H1 (cell line): ENCODE data around the gene NDEL1. TPM values are rescaled to one million over a fixed set of nuclear protein-coding genes. Genes with fewer than 3 reads are reported as not detected.

Source experiments
- CTCF ChIA-PET: fragments of 300-600 bp; sonication (Branson Sonifier 250); formaldehyde crosslinking; loops from one replicate; lab custom pipeline; 2021; ENCODE audit not compliant: partially characterized antibody; lab: Charles Lee
- POLR2A ChIA-PET: fragments of 300-600 bp; sonication (Branson Sonifier 250); formaldehyde crosslinking; loops from one replicate; lab custom pipeline; 2021; ENCODE audit warnings: inconsistent platforms; ENCODE audit not compliant: partially characterized antibody; lab: Charles Lee
- DNase-seq, 2 experiments: peaks; one replicate each; pipeline versions ENCODE4 v3.0.0 to v3.0.0-alpha.2; 2010 to 2022; ENCODE audit warnings: low spot score in 2 of 2, low read depth in 1 of 2, mixed read lengths in 1 of 2
- FAIRE-seq: peaks from 2 replicates; lab custom pipeline; 2011; peaks lifted over from hg19 to GRCh38; lab: Jason Lieb, UNC
- H2AFZ ChIP-seq: 2 replicates; pipeline ENCODE4 v1.8.1; 2012; ENCODE audit warnings: low read length, inconsistent platforms
- H2AK5ac ChIP-seq: 2 replicates; pipeline ENCODE4 v1.6.1; 2013; ENCODE audit warnings: low read depth, low read length
- H2BK120ac ChIP-seq: replicated peaks from 2 replicates; pipeline ENCODE3; 2013; ENCODE audit warnings: low read depth, low read length, inconsistent platforms
- H2BK12ac ChIP-seq: 2 replicates; pipeline ENCODE4 v1.6.1; 2013; ENCODE audit warnings: low read depth, low read length
- H2BK15ac ChIP-seq: 2 replicates; pipeline ENCODE4 v1.6.1; 2013; ENCODE audit warnings: low read length
- H2BK20ac ChIP-seq: 2 replicates; pipeline ENCODE4 v1.6.1; 2013; ENCODE audit warnings: low read length
- H2BK5ac ChIP-seq: 2 replicates; pipeline ENCODE4 v1.6.1; 2013; ENCODE audit warnings: low read depth, low read length
- H3K14ac ChIP-seq: 2 replicates; pipeline ENCODE4 v1.6.1; 2013; ENCODE audit warnings: inconsistent platforms; ENCODE audit not compliant: insufficient read length
- H3K18ac ChIP-seq: 2 replicates; pipeline ENCODE4 v1.6.1; 2013; ENCODE audit warnings: low read length; ENCODE audit errors: extremely low read depth
- H3K23ac ChIP-seq: 2 replicates; pipeline ENCODE4 v1.6.1; 2013; ENCODE audit warnings: inconsistent platforms; ENCODE audit not compliant: insufficient read length
- H3K23me2 ChIP-seq: 2 replicates; pipeline ENCODE4 v1.6.1; 2013; ENCODE audit warnings: low read depth, low read length
- H3K27ac ChIP-seq: 2 replicates; pipeline ENCODE4 v1.6.1; 2011; ENCODE audit warnings: low read depth, low read length, inconsistent platforms
- H3K27me3 ChIP-seq, 4 experiments: replicated peaks in 1 of 4; 1 replicate in 1 of 4; 2 replicates in 3 of 4; pipeline versions ENCODE4 v1.6.1 to v1.8.1; 2011 to 2013; ENCODE audit warnings: low read length in 3 of 4, mild to moderate bottlenecking in 3 of 4, inconsistent platforms in 2 of 4, mixed read lengths in 2 of 4, moderate library complexity in 1 of 4; ENCODE audit not compliant: control insufficient read depth in 3 of 4, insufficient read depth in 3 of 4; ENCODE audit errors: extremely low read depth in 1 of 4
- H3K36me3 ChIP-seq, 4 experiments: 2 replicates each; pipeline versions ENCODE4 v1.6.1 to v1.8.1; 2011 to 2013; ENCODE audit warnings: mild to moderate bottlenecking in 4 of 4, low read length in 3 of 4, moderate library complexity in 2 of 4, control low read depth in 1 of 4, inconsistent platforms in 1 of 4; ENCODE audit not compliant: insufficient read depth in 4 of 4, control insufficient read depth in 2 of 4
- H3K4ac ChIP-seq: replicated peaks from 2 replicates; pipeline ENCODE3; 2013; ENCODE audit warnings: low read length, low read depth, mixed read lengths, inconsistent platforms; ENCODE audit not compliant: insufficient read length
- H3K4me1 ChIP-seq, 4 experiments: replicated peaks in 1 of 4; 1 replicate in 1 of 4; 2 replicates in 3 of 4; pipeline versions ENCODE4 v1.6.1 to v1.8.1; 2011 to 2013; ENCODE audit warnings: low read length in 3 of 4, inconsistent platforms in 2 of 4, mixed read lengths in 1 of 4; ENCODE audit not compliant: insufficient read depth in 4 of 4, control insufficient read depth in 3 of 4
- H3K4me2 ChIP-seq, 2 experiments: 2 replicates each; pipeline versions ENCODE4 v1.6.1 to v1.8.1; 2011 to 2013; ENCODE audit warnings: low read depth in 2 of 2, low read length in 2 of 2, control low read depth in 1 of 2, inconsistent platforms in 1 of 2, mild to moderate bottlenecking in 1 of 2; ENCODE audit not compliant: insufficient read depth in 1 of 2
- H3K4me3 ChIP-seq, 4 experiments: fragments of 200-600, 300-600 bp in 1 of 4; sonication (generic), shearing (Covaris generic), sonication (Bioruptor Twin) in 1 of 4; 2 replicates each; pipeline versions ENCODE4 v1.5.1 to v1.8.1; 2011 to 2016; ENCODE audit warnings: low read length in 4 of 4, low read depth in 3 of 4, control low read depth in 2 of 4, inconsistent platforms in 2 of 4, mild to moderate bottlenecking in 2 of 4, mixed read lengths in 1 of 4, moderate library complexity in 1 of 4; ENCODE audit not compliant: insufficient read depth in 2 of 4; ENCODE audit errors: extremely low read depth in 1 of 4
- H3K56ac ChIP-seq: replicated peaks from 2 replicates; pipeline ENCODE3; 2013; ENCODE audit warnings: low read depth, mild to moderate bottlenecking, mixed read lengths, low read length, inconsistent platforms; ENCODE audit not compliant: insufficient read length
- H3K79me1 ChIP-seq: 2 replicates; pipeline ENCODE4 v1.6.1; 2013; ENCODE audit warnings: low read depth, low read length, control low read depth
- H3K79me2 ChIP-seq, 2 experiments: 2 replicates each; pipeline versions ENCODE4 v1.6.1 to v1.8.1; 2012 to 2013; ENCODE audit warnings: low read length in 2 of 2, mild to moderate bottlenecking in 2 of 2, inconsistent platforms in 1 of 2; ENCODE audit not compliant: insufficient read depth in 2 of 2, control insufficient read depth in 1 of 2
- H3K9ac ChIP-seq, 4 experiments: replicated peaks in 1 of 4; 1 replicate in 1 of 4; 2 replicates in 3 of 4; pipeline versions ENCODE4 v1.6.1 to v1.8.1; 2011 to 2013; ENCODE audit warnings: low read depth in 3 of 4, low read length in 3 of 4, control low read depth in 2 of 4, mild to moderate bottlenecking in 2 of 4, moderate library complexity in 2 of 4, inconsistent platforms in 1 of 4; ENCODE audit errors: extremely low read depth in 1 of 4
- H3K9me3 ChIP-seq, 2 experiments: 2 replicates each; pipeline versions ENCODE4 v1.6.1 to v1.8.1; 2012 to 2013; ENCODE audit warnings: mild to moderate bottlenecking in 2 of 2, moderate library complexity in 2 of 2, control low read depth in 1 of 2, inconsistent platforms in 1 of 2, low read depth in 1 of 2, low read length in 1 of 2, mixed read lengths in 1 of 2; ENCODE audit not compliant: insufficient read depth in 2 of 2
- H4K20me1 ChIP-seq, 2 experiments: replicated peaks in 1 of 2; 2 replicates each; pipeline versions ENCODE3 to v1.8.1; 2011 to 2013; ENCODE audit warnings: inconsistent platforms in 2 of 2, low read length in 2 of 2, mild to moderate bottlenecking in 1 of 2; ENCODE audit not compliant: insufficient read depth in 2 of 2, control insufficient read depth in 1 of 2
- H4K5ac ChIP-seq: 2 replicates; pipeline ENCODE4 v1.6.1; 2013; ENCODE audit warnings: low read length, low read depth, mixed read lengths, inconsistent platforms; ENCODE audit not compliant: insufficient read length
- H4K8ac ChIP-seq: 2 replicates; pipeline ENCODE4 v1.8.0; 2013; ENCODE audit warnings: mild to moderate bottlenecking, moderate library complexity, low read length, inconsistent platforms; ENCODE audit not compliant: insufficient read depth; ENCODE audit errors: extremely low read depth
- H4K91ac ChIP-seq: replicated peaks from 2 replicates; pipeline ENCODE3; 2013; ENCODE audit warnings: low read length, mixed read lengths, inconsistent platforms; ENCODE audit not compliant: insufficient read length
- RFX5 ChIP-seq: IDR thresholded peaks from 2 replicates; pipeline ENCODE4 v1.6.1; 2011; ENCODE audit warnings: low read depth, low read length, improper control_type of control experiment, borderline replicate concordance
- WGBS, 2 experiments: shearing (Covaris generic) in 1 of 2; methylation state at CpG; one replicate each; pipeline versions ENCODE4 v1.1.6 to v1.1.7; 2013 to 2015; ENCODE audit warnings: low lambda C conversion rate in 2 of 2, mixed read lengths in 2 of 2, inconsistent platforms in 1 of 2, low coverage in 1 of 2, missing lambda C conversion rate in 1 of 2; ENCODE audit not compliant: insufficient replicate concordance in 2 of 2, insufficient coverage in 1 of 2, insufficient read length in 1 of 2; ENCODE audit errors: extremely low coverage in 1 of 2, missing lambda C conversion rate in 1 of 2; 5-methylcytosine and 5-hydroxymethylcytosine counted together
- polyA plus RNA-seq, 7 experiments: library from polyadenylated mRNA; depleted of rRNA in 3 of 7; stranded (reverse) in 5 of 7; unstranded in 2 of 7; fragments of >200 nt in 5 of 7; fragments of 200-250 nt in 2 of 7; gene quantifications; 1 replicate in 5 of 7; 2 replicates in 1 of 7; 4 replicates in 1 of 7; pipeline versions ENCODE4 v1.2.1 to v1.2.3, GENCODE V29; 2011 to 2013; ENCODE audit warnings: missing spikeins in 2 of 7, mixed read lengths in 2 of 7
- total RNA-seq: library from RNA; stranded (reverse); fragmentation: NEBNext Ultra II Directional; extraction: Animal tissue kit (Norgen Biotek cat#: 25700); gene quantifications from 2 replicates; pipeline ENCODE4 v1.2.1, GENCODE V29; 2021

Gene NDEL1
- total and polyA plus RNA-seq, 2 of the 8 experiments (the other 6 are each of a cell fraction or from before 2014, with no cell fraction given), result 31.1 to 32.9 TPM

DNA sequence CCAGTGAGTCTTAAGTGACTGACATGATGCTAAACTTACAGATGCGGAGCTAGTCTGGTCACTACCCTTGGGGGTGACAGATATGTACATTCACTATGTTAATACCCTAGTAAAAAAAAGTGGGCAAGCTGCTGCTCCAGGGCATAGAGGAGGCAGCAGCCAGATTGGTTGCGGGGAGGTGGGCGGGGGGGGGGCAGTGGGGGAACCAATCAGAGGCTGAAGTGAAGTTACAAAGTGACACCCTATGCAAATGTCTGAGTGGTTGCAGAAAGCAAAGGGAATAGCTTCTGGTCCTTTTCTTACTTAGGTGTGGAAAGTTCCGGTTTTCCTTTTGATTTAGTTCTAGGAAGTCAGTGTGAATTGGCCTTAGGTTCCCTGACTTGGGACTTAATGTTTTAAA is 12.1 kb downstream of the NDEL1 start:
- DNase-seq (no peak), FAIRE-seq (no peak)
- no peak overlapping the region for H2BK120ac ChIP-seq
- POLR2A ChIA-PET, result interaction anchor here (1.1 kb wide), 1 partner anchor 17 kb away, joined by 3 read pairs; no protein-coding TSS in a partner anchor
- no peaks in the 10 kb centered on the region for H3K79me1 ChIP-seq
- no peak overlapping the region for H2BK20ac ChIP-seq
- TF ChIP-seq RFX5, result no peak
- H3K56ac ChIP-seq, result no peak overlapping the region
- no peak overlapping the region for H3K27ac ChIP-seq
- H4K20me1 ChIP-seq, result peaks cover 0 to 2% of the 10 kb centered on the region in 2 experiments
- no peak overlapping the region for H2BK5ac ChIP-seq
- H3K18ac ChIP-seq, result no peak overlapping the region
- no peak overlapping the region for H3K14ac ChIP-seq
- H3K4ac ChIP-seq, result no peak overlapping the region
- no peak overlapping the region for H2BK15ac ChIP-seq
- H3K79me2 ChIP-seq, result peaks cover 0 to 4% of the 10 kb centered on the region in 2 experiments; a peak in 1 of 4 replicates
- H3K9me3 ChIP-seq, result no peaks in the 10 kb centered on the region
- H3K4me1 ChIP-seq, result no peaks in the 10 kb centered on the region
- H2AFZ ChIP-seq, result no peak overlapping the region
- H4K5ac ChIP-seq, result no peak overlapping the region
- 71% methylated on average over 4 of the region's 4 CpGs; no CpG with 5 or more reads in 1 of the 2 experiments for WGBS, 2 experiments
- no peak overlapping the region for H3K4me3 ChIP-seq
- H3K23me2 ChIP-seq, result no peaks in the 10 kb centered on the region
- no peak overlapping the region for H3K23ac ChIP-seq
- H3K36me3 ChIP-seq, result peaks cover 8 to 43% (median 18%) of the 10 kb centered on the region in 4 experiments
- H2AK5ac ChIP-seq, result no peak overlapping the region
- H4K8ac ChIP-seq, result no peak overlapping the region
- no peak overlapping the region for H2BK12ac ChIP-seq
- no peak overlapping the region for H4K91ac ChIP-seq
- no peaks in the 10 kb centered on the region for H3K27me3 ChIP-seq
- no peak overlapping the region for H3K9ac ChIP-seq
- no peak overlapping the region for H3K4me2 ChIP-seq
- CTCF ChIA-PET, result interaction anchor here (1.4 kb wide), 1 partner anchor 11 kb away, joined by 4 read pairs; no protein-coding TSS in a partner anchor
